GM23248 (cell line): ENCODE measurements around the gene PPP5C. TPM values are rescaled to one million over a fixed set of nuclear protein-coding genes. Genes with fewer than 3 reads are reported as not detected.

Experiments used
- DNase-seq: peaks from one replicate; pipeline ENCODE4 v3.0.0-alpha.2; 2015
- H2AFZ ChIP-seq: fragments of 200-600 bp; sonication (generic); 2 replicates; pipeline ENCODE4 v1.6.1; 2016; ENCODE audit warnings: antibody characterized with exemption
- H3F3A ChIP-seq: fragments of 200-600 bp; sonication (generic); 2 replicates; pipeline ENCODE4 v1.6.1; 2016; ENCODE audit warnings: mild to moderate bottlenecking, antibody characterized with exemption, mixed run types; ENCODE audit not compliant: insufficient read depth
- H3K27ac ChIP-seq: fragments of 200-600 bp; sonication (generic); 2 replicates; pipeline ENCODE4 v1.5.1; 2016; ENCODE audit warnings: mild to moderate bottlenecking
- H3K27me3 ChIP-seq: fragments of 200-600 bp; sonication (generic); replicated peaks from 2 replicates; pipeline ENCODE4 v1.6.1; 2016; ENCODE audit warnings: mild to moderate bottlenecking; ENCODE audit not compliant: insufficient read depth
- H3K36me3 ChIP-seq: fragments of 200-600 bp; sonication (generic); 2 replicates; pipeline ENCODE4 v1.6.1; 2016; ENCODE audit warnings: low read depth, mild to moderate bottlenecking
- H3K4me1 ChIP-seq: fragments of 200-600 bp; sonication (generic); 2 replicates; pipeline ENCODE4 v1.6.1; 2016; ENCODE audit warnings: mild to moderate bottlenecking; ENCODE audit not compliant: insufficient read depth
- H3K4me2 ChIP-seq: fragments of 200-600 bp; sonication (generic); one replicate; pipeline ENCODE4 v1.6.1; 2016; ENCODE audit warnings: mild to moderate bottlenecking; ENCODE audit not compliant: unreplicated experiment
- H3K4me3 ChIP-seq: fragments of 200-600 bp; sonication (generic); 2 replicates; pipeline ENCODE4 v1.5.1; 2016; ENCODE audit warnings: mild to moderate bottlenecking
- H3K79me2 ChIP-seq: fragments of 200-600 bp; sonication (generic); 2 replicates; pipeline ENCODE4 v1.6.1; 2016; ENCODE audit warnings: mild to moderate bottlenecking; ENCODE audit not compliant: insufficient read depth
- H3K9ac ChIP-seq: fragments of 200-600 bp; sonication (generic); 2 replicates; pipeline ENCODE4 v1.6.1; 2016; ENCODE audit warnings: mild to moderate bottlenecking
- H3K9me2 ChIP-seq: fragments of 200-600 bp; sonication (generic); 2 replicates; pipeline ENCODE4 v1.6.1; 2016; ENCODE audit warnings: mixed run types, mild to moderate bottlenecking, moderate library complexity; ENCODE audit not compliant: insufficient read depth
- H3K9me3 ChIP-seq: fragments of 200-600 bp; sonication (generic); one replicate; pipeline ENCODE4 v1.6.1; 2017; ENCODE audit warnings: low read depth
- H4K20me1 ChIP-seq: fragments of 200-600 bp; sonication (generic); 2 replicates; pipeline ENCODE4 v1.6.0; 2016; ENCODE audit not compliant: insufficient read depth
- EZH2 ChIP-seq: fragments of 200-600 bp; sonication (generic); IDR thresholded peaks from 2 replicates; pipeline ENCODE4 v1.6.1; 2018; ENCODE audit warnings: antibody characterized with exemption, mild to moderate bottlenecking; ENCODE audit not compliant: insufficient read depth, poor library complexity, severe bottlenecking
- EZH2phosphoT487 ChIP-seq: fragments of 200-600 bp; sonication (generic); IDR thresholded peaks from 2 replicates; pipeline ENCODE4 v1.6.1; 2018; ENCODE audit warnings: antibody characterized with exemption, moderate library complexity, mild to moderate bottlenecking, low read depth; ENCODE audit not compliant: insufficient read depth
- WGBS, 2 experiments: methylation state at CpG; one replicate each; pipeline ENCODE4 v1.1.6; 2015 to 2017; ENCODE audit warnings: low lambda C conversion rate in 2 of 2, low coverage in 1 of 2; ENCODE audit errors: missing lambda C conversion rate in 2 of 2; 5-methylcytosine and 5-hydroxymethylcytosine counted together
- in situ Hi-C: fragments of 300-500 bp; cut with MboI; formaldehyde crosslinking; loops from 2 replicates; pipeline ENCODE4 v1.15.0; 2020
- polyA plus RNA-seq: library from polyadenylated mRNA; unstranded; fragments of >200 nt; fragmentation: Nextera tagmentation; extraction: Ambion mirVana; gene quantifications from 2 replicates; pipeline ENCODE4 v1.2.1, GENCODE V29; 2016
- total RNA-seq: library from RNA; depleted of rRNA; stranded (reverse); fragments of >200 nt; shearing (Covaris generic); gene quantifications from 2 replicates; pipeline ENCODE4 v1.2.3, GENCODE V29; 2014

PPP5C gene
- total and polyA plus RNA-seq, 2 experiments from 2014 or later, result 47.3 to 60.8 TPM

DNA sequence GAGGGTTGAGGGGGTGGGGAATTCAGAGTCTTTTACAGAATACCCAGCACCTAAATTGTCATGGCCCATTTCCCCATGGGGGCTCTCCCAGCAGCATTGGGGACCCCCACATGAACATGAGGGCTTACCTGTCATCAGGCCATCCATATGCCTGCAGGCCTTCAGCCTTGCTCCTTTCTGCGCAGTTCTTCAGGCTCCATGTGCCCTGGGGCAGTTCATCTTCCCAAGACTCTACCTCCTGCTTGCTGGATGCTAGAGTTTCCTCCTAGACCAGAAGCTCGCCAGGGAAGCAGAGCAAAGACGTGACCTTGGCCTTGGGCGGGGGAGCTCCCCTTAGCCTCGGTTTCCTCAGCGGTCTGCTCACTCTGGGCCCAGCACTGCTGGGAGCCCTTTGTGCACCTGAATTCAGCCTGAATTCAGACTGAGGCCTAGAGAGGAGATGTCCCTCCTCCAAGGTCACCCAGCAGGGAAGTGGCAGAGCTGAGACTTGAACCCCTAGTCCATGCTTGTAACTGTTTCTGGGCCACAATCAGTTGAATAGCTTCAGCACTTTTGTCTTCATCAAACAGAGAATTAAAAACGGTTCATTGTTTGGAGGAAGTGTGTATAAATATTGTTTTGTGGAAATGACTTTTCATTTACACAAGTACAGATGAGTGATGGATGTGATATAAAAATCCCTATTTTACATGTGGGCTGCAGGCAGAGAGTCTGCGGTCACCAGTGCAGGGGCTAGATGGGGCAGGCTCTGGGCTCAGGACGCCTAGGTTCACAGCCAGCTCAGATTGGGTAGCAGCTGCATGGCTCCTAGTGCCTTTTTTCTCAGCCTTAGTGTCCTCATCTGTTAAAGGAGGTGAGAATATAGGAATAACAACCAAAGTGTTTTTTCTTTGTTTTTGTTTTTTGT lies 9.5 kb downstream of the PPP5C start:
- H3K4me1 ChIP-seq, result peaks cover 31% of the 10 kb centered on the region
- no peak overlapping the region for H3K4me3 ChIP-seq
- no peaks in the 10 kb centered on the region for H3K27me3 ChIP-seq
- DNase-seq, result no peak
- TF ChIP-seq EZH2 (no peak), EZH2phosphoT487 (no peak)
- no peaks in the 10 kb centered on the region for H3K9me3 ChIP-seq
- H3K36me3 ChIP-seq, result peaks cover 13% of the 10 kb centered on the region; the same call in 1 of the 2 replicates
- H3K9me2 ChIP-seq, result no peaks in the 10 kb centered on the region
- no peak overlapping the region for H3K4me2 ChIP-seq
- H3F3A ChIP-seq, result peaks cover 28% of the 10 kb centered on the region
- 93 to 94% methylated on average over 9 of the region's 9 CpGs for WGBS, 2 experiments
- H3K79me2 ChIP-seq, result peaks cover 84% of the 10 kb centered on the region
- H3K9ac ChIP-seq, result no peak overlapping the region
- in situ Hi-C loops, result no loop called here
- no peaks in the 10 kb centered on the region for H4K20me1 ChIP-seq
- no peak overlapping the region for H3K27ac ChIP-seq
- H2AFZ ChIP-seq, result no peak overlapping the region

DNA sequence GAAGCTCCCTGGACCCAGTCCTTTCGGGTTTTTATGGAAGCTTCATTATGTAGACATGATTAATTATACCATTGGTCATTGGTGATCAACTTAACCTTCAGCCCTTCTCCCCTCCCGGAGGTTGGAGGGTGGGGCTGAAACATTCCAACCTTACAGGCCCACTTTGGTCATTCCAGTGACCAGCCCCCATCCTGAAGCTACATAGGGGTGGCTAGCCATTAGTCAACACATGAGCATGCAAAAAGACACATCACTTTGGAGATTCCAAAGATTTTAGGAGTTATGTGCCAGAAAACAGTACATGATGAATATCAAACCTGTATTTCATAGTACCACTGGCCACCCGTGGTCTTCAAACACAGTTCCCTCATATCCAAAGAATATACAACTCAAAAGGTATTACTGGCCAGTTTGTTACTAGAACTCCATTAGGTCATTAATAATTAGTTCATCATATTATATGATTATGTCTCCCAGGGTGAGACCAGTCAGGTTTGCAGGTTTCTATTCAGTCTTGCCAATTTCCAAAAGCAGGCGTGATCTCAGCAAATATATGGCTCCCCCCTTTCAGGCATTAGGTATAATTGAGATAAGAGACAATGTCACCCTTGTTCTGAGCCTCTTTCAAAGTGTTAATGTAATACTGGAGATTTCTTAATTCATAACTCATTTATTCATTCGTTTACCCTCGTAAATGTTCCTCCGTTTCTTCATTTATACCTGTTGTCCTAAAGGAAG lies 11.1 kb downstream of the PPP5C start:
- Histone ChIP-seq H3F3A (peaks cover 20% of the 10 kb centered on the region), H3K4me2 (peak overlapping the region; percentile 42), H3K4me3 (no peak overlapping the region; the same call in 1 of the 2 replicates), H3K36me3 (peaks cover 13% of the 10 kb centered on the region; the same call in 1 of the 2 replicates), H3K79me2 (peaks cover 86% of the 10 kb centered on the region), H3K4me1 (peaks cover 21% of the 10 kb centered on the region), H3K27me3 (no peaks in the 10 kb centered on the region), H3K9ac (no peak overlapping the region), H3K9me2 (no peaks in the 10 kb centered on the region), H3K9me3 (no peaks in the 10 kb centered on the region), H3K27ac (peak overlapping the region; percentile 37), H2AFZ (no peak overlapping the region), H4K20me1 (0 out of 2 replicates have a peak, but pooled peaks cover 3% of the 10 kb centered on the region)
- in situ Hi-C loops, result no loop called here
- WGBS, 2 experiments, result 51 to 58% methylated on average over 7 of the region's 7 CpGs
- no peak for TF ChIP-seq EZH2phosphoT487
- TF ChIP-seq EZH2, result no peak
- DNase-seq, result peak; percentile 71

DNA sequence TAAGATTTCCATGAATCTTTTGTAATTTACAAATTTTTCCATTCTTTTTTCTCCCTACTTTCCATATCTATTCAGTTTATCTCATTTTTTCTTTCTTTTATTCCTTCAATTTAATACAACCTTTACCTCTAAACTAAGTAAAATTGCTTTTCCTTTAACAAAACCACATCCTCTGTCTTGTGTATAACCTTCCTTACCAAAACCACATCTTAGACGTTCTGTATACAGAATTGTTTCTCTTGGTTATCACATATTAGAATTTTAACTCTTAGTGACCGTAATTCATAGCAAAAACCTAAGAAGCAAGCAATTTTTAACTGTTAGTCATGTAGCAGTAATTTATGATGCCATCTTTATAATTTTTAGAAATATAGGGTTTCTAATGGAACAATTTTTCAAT lies 15.0 kb downstream of the PPP5C start:
- Histone ChIP-seq H3K9me2 (no peaks in the 10 kb centered on the region), H3F3A (peaks cover 20% of the 10 kb centered on the region), H3K79me2 (peaks cover 90% of the 10 kb centered on the region), H3K9ac (no peak overlapping the region), H3K4me3 (no peak overlapping the region), H3K9me3 (no peaks in the 10 kb centered on the region), H3K4me1 (peaks cover 24% of the 10 kb centered on the region), H3K4me2 (no peak overlapping the region), H3K27ac (no peak overlapping the region), H4K20me1 (0 out of 2 replicates have a peak, but pooled peaks cover 3% of the 10 kb centered on the region), H3K36me3 (peaks cover 18% of the 10 kb centered on the region; the same call in 1 of the 2 replicates), H3K27me3 (no peaks in the 10 kb centered on the region), H2AFZ (no peak overlapping the region)
- DNase-seq, result no peak
- WGBS, 2 experiments, result 50 to 52% methylated on average over 2 of the region's 2 CpGs
- in situ Hi-C loops, result no loop called here
- TF ChIP-seq EZH2phosphoT487 (no peak), EZH2 (no peak)

DNA sequence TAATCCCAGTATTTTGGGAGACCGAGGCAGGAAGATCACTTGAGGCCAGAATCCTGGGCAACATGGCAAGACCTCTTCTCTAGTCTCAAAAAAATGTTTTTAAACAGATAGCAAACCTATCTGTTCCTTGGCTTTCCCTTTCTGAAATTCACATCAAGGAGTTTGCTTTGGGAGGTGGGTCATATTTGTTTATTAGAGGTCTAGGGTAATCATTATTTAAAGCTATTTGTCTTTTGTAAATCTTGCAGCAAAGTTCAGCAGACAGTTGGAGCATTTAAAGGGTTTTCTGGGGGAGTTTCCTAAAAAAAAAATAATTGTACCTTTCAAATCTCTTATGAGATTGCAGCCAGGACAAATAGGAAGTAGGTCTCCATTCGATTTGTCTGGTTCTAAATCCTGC lies 17.5 kb downstream of the PPP5C start:
- TF ChIP-seq EZH2 (no peak), EZH2phosphoT487 (no peak)
- Histone ChIP-seq H3K9ac (no peak overlapping the region), H3K36me3 (peaks cover 22% of the 10 kb centered on the region; the same call in 1 of the 2 replicates), H3K27ac (no peak overlapping the region), H3F3A (peaks cover under 1% of the 10 kb centered on the region; the same call in 1 of the 2 replicates), H3K9me3 (no peaks in the 10 kb centered on the region), H3K9me2 (no peaks in the 10 kb centered on the region), H4K20me1 (0 out of 2 replicates have a peak, but pooled peaks cover 3% of the 10 kb centered on the region), H3K4me2 (no peak overlapping the region), H3K4me1 (0 out of 2 replicates have a peak, but pooled peaks cover 4% of the 10 kb centered on the region), H3K79me2 (peaks cover 96% of the 10 kb centered on the region), H3K4me3 (no peak overlapping the region), H2AFZ (no peak overlapping the region), H3K27me3 (no peaks in the 10 kb centered on the region)
- in situ Hi-C loops, result no loop called here
- 80 to 84% methylated on average over 2 of the region's 2 CpGs for WGBS, 2 experiments
- DNase-seq, result no peak
